A673 (cell line): ENCODE measurements around the gene CNFN.

Experiments
- EZH2 ChIP-seq: fragments of 200-600 bp; sonication (generic); IDR thresholded peaks from 2 replicates; pipeline ENCODE4 v1.6.1; 2017; ENCODE audit warnings: borderline replicate concordance, low read depth, mild to moderate bottlenecking, mixed read lengths, antibody characterized with exemption, low read length; ENCODE audit not compliant: poor library complexity, severe bottlenecking
- TF ChIP-seq, protein P1 (sequence below): fragments of 300-800, 200-600 bp; sonication (generic); conservative IDR thresholded peaks from 2 replicates; pipeline ENCODE4 v1.5.1; 2017; ENCODE audit warnings: low read depth, mild to moderate bottlenecking, antibody characterized with exemption, low read length, moderate library complexity, mixed read lengths

- TF ChIP-seq, protein P1, sequence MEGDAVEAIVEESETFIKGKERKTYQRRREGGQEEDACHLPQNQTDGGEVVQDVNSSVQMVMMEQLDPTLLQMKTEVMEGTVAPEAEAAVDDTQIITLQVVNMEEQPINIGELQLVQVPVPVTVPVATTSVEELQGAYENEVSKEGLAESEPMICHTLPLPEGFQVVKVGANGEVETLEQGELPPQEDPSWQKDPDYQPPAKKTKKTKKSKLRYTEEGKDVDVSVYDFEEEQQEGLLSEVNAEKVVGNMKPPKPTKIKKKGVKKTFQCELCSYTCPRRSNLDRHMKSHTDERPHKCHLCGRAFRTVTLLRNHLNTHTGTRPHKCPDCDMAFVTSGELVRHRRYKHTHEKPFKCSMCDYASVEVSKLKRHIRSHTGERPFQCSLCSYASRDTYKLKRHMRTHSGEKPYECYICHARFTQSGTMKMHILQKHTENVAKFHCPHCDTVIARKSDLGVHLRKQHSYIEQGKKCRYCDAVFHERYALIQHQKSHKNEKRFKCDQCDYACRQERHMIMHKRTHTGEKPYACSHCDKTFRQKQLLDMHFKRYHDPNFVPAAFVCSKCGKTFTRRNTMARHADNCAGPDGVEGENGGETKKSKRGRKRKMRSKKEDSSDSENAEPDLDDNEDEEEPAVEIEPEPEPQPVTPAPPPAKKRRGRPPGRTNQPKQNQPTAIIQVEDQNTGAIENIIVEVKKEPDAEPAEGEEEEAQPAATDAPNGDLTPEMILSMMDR = no peak
- TF ChIP-seq EZH2 = no peak
These were observed 44.8 kb downstream of the CNFN start for GRCh38 chr19:42345191-42345812.
